H1 (cell line): ENCODE measurements around the gene PTS. TPM values are rescaled to one million over a fixed set of nuclear protein-coding genes. Genes with fewer than 3 reads are reported as not detected.

Source experiments
- CTCF ChIA-PET: fragments of 300-600 bp; sonication (Branson Sonifier 250); formaldehyde crosslinking; loops from one replicate; lab custom pipeline; 2021; ENCODE audit not compliant: partially characterized antibody; lab: Charles Lee
- POLR2A ChIA-PET: fragments of 300-600 bp; sonication (Branson Sonifier 250); formaldehyde crosslinking; loops from one replicate; lab custom pipeline; 2021; ENCODE audit warnings: inconsistent platforms; ENCODE audit not compliant: partially characterized antibody; lab: Charles Lee
- DNase-seq, 2 experiments: peaks; one replicate each; pipeline versions ENCODE4 v3.0.0 to v3.0.0-alpha.2; 2010 to 2022; ENCODE audit warnings: low spot score in 2 of 2, low read depth in 1 of 2, mixed read lengths in 1 of 2
- FAIRE-seq: peaks from 2 replicates; lab custom pipeline; 2011; peaks lifted over from hg19 to GRCh38; lab: Jason Lieb, UNC
- H2AFZ ChIP-seq: 2 replicates; pipeline ENCODE4 v1.8.1; 2012; ENCODE audit warnings: low read length, inconsistent platforms
- H2AK5ac ChIP-seq: 2 replicates; pipeline ENCODE4 v1.6.1; 2013; ENCODE audit warnings: low read depth, low read length
- H2BK120ac ChIP-seq: replicated peaks from 2 replicates; pipeline ENCODE3; 2013; ENCODE audit warnings: low read depth, low read length, inconsistent platforms
- H2BK12ac ChIP-seq: 2 replicates; pipeline ENCODE4 v1.6.1; 2013; ENCODE audit warnings: low read depth, low read length
- H2BK15ac ChIP-seq: 2 replicates; pipeline ENCODE4 v1.6.1; 2013; ENCODE audit warnings: low read length
- H2BK20ac ChIP-seq: 2 replicates; pipeline ENCODE4 v1.6.1; 2013; ENCODE audit warnings: low read length
- H2BK5ac ChIP-seq: 2 replicates; pipeline ENCODE4 v1.6.1; 2013; ENCODE audit warnings: low read depth, low read length
- H3K14ac ChIP-seq: 2 replicates; pipeline ENCODE4 v1.6.1; 2013; ENCODE audit warnings: inconsistent platforms; ENCODE audit not compliant: insufficient read length
- H3K18ac ChIP-seq: 2 replicates; pipeline ENCODE4 v1.6.1; 2013; ENCODE audit warnings: low read length; ENCODE audit errors: extremely low read depth
- H3K23ac ChIP-seq: 2 replicates; pipeline ENCODE4 v1.6.1; 2013; ENCODE audit warnings: inconsistent platforms; ENCODE audit not compliant: insufficient read length
- H3K23me2 ChIP-seq: 2 replicates; pipeline ENCODE4 v1.6.1; 2013; ENCODE audit warnings: low read depth, low read length
- H3K27ac ChIP-seq: 2 replicates; pipeline ENCODE4 v1.6.1; 2011; ENCODE audit warnings: low read depth, low read length, inconsistent platforms
- H3K27me3 ChIP-seq, 4 experiments: replicated peaks in 1 of 4; 1 replicate in 1 of 4; 2 replicates in 3 of 4; pipeline versions ENCODE4 v1.6.1 to v1.8.1; 2011 to 2013; ENCODE audit warnings: low read length in 3 of 4, mild to moderate bottlenecking in 3 of 4, inconsistent platforms in 2 of 4, mixed read lengths in 2 of 4, moderate library complexity in 1 of 4; ENCODE audit not compliant: control insufficient read depth in 3 of 4, insufficient read depth in 3 of 4; ENCODE audit errors: extremely low read depth in 1 of 4
- H3K36me3 ChIP-seq, 4 experiments: 2 replicates each; pipeline versions ENCODE4 v1.6.1 to v1.8.1; 2011 to 2013; ENCODE audit warnings: mild to moderate bottlenecking in 4 of 4, low read length in 3 of 4, moderate library complexity in 2 of 4, control low read depth in 1 of 4, inconsistent platforms in 1 of 4; ENCODE audit not compliant: insufficient read depth in 4 of 4, control insufficient read depth in 2 of 4
- H3K4ac ChIP-seq: replicated peaks from 2 replicates; pipeline ENCODE3; 2013; ENCODE audit warnings: low read length, low read depth, mixed read lengths, inconsistent platforms; ENCODE audit not compliant: insufficient read length
- H3K4me1 ChIP-seq, 4 experiments: replicated peaks in 1 of 4; 1 replicate in 1 of 4; 2 replicates in 3 of 4; pipeline versions ENCODE4 v1.6.1 to v1.8.1; 2011 to 2013; ENCODE audit warnings: low read length in 3 of 4, inconsistent platforms in 2 of 4, mixed read lengths in 1 of 4; ENCODE audit not compliant: insufficient read depth in 4 of 4, control insufficient read depth in 3 of 4
- H3K4me2 ChIP-seq, 2 experiments: 2 replicates each; pipeline versions ENCODE4 v1.6.1 to v1.8.1; 2011 to 2013; ENCODE audit warnings: low read depth in 2 of 2, low read length in 2 of 2, control low read depth in 1 of 2, inconsistent platforms in 1 of 2, mild to moderate bottlenecking in 1 of 2; ENCODE audit not compliant: insufficient read depth in 1 of 2
- H3K4me3 ChIP-seq, 4 experiments: fragments of 200-600, 300-600 bp in 1 of 4; sonication (generic), shearing (Covaris generic), sonication (Bioruptor Twin) in 1 of 4; 2 replicates each; pipeline versions ENCODE4 v1.5.1 to v1.8.1; 2011 to 2016; ENCODE audit warnings: low read length in 4 of 4, low read depth in 3 of 4, control low read depth in 2 of 4, inconsistent platforms in 2 of 4, mild to moderate bottlenecking in 2 of 4, mixed read lengths in 1 of 4, moderate library complexity in 1 of 4; ENCODE audit not compliant: insufficient read depth in 2 of 4; ENCODE audit errors: extremely low read depth in 1 of 4
- H3K56ac ChIP-seq: replicated peaks from 2 replicates; pipeline ENCODE3; 2013; ENCODE audit warnings: low read depth, mild to moderate bottlenecking, mixed read lengths, low read length, inconsistent platforms; ENCODE audit not compliant: insufficient read length
- H3K79me1 ChIP-seq: 2 replicates; pipeline ENCODE4 v1.6.1; 2013; ENCODE audit warnings: low read depth, low read length, control low read depth
- H3K79me2 ChIP-seq, 2 experiments: 2 replicates each; pipeline versions ENCODE4 v1.6.1 to v1.8.1; 2012 to 2013; ENCODE audit warnings: low read length in 2 of 2, mild to moderate bottlenecking in 2 of 2, inconsistent platforms in 1 of 2; ENCODE audit not compliant: insufficient read depth in 2 of 2, control insufficient read depth in 1 of 2
- H3K9ac ChIP-seq, 4 experiments: replicated peaks in 1 of 4; 1 replicate in 1 of 4; 2 replicates in 3 of 4; pipeline versions ENCODE4 v1.6.1 to v1.8.1; 2011 to 2013; ENCODE audit warnings: low read depth in 3 of 4, low read length in 3 of 4, control low read depth in 2 of 4, mild to moderate bottlenecking in 2 of 4, moderate library complexity in 2 of 4, inconsistent platforms in 1 of 4; ENCODE audit errors: extremely low read depth in 1 of 4
- H3K9me3 ChIP-seq, 2 experiments: 2 replicates each; pipeline versions ENCODE4 v1.6.1 to v1.8.1; 2012 to 2013; ENCODE audit warnings: mild to moderate bottlenecking in 2 of 2, moderate library complexity in 2 of 2, control low read depth in 1 of 2, inconsistent platforms in 1 of 2, low read depth in 1 of 2, low read length in 1 of 2, mixed read lengths in 1 of 2; ENCODE audit not compliant: insufficient read depth in 2 of 2
- H4K20me1 ChIP-seq, 2 experiments: replicated peaks in 1 of 2; 2 replicates each; pipeline versions ENCODE3 to v1.8.1; 2011 to 2013; ENCODE audit warnings: inconsistent platforms in 2 of 2, low read length in 2 of 2, mild to moderate bottlenecking in 1 of 2; ENCODE audit not compliant: insufficient read depth in 2 of 2, control insufficient read depth in 1 of 2
- H4K5ac ChIP-seq: 2 replicates; pipeline ENCODE4 v1.6.1; 2013; ENCODE audit warnings: low read length, low read depth, mixed read lengths, inconsistent platforms; ENCODE audit not compliant: insufficient read length
- H4K8ac ChIP-seq: 2 replicates; pipeline ENCODE4 v1.8.0; 2013; ENCODE audit warnings: mild to moderate bottlenecking, moderate library complexity, low read length, inconsistent platforms; ENCODE audit not compliant: insufficient read depth; ENCODE audit errors: extremely low read depth
- H4K91ac ChIP-seq: replicated peaks from 2 replicates; pipeline ENCODE3; 2013; ENCODE audit warnings: low read length, mixed read lengths, inconsistent platforms; ENCODE audit not compliant: insufficient read length
- EZH2 ChIP-seq: fragments of 200-600 bp; sonication (generic); IDR thresholded peaks from 2 replicates; pipeline ENCODE4 v1.7.1; 2012; ENCODE audit warnings: low read depth, mild to moderate bottlenecking, moderate library complexity, low read length, inconsistent platforms; ENCODE audit not compliant: severe bottlenecking
- GTF2F1 ChIP-seq: IDR thresholded peaks from 2 replicates; pipeline ENCODE4 v1.6.1; 2012; ENCODE audit warnings: low read depth, low read length, improper control_type of control experiment, borderline replicate concordance
- KDM4A ChIP-seq: IDR thresholded peaks from one replicate; pipeline ENCODE4 v1.7.1; 2012; ENCODE audit warnings: low read depth, mild to moderate bottlenecking, moderate library complexity, low read length, inconsistent platforms; ENCODE audit not compliant: severe bottlenecking
- NRF1 ChIP-seq: IDR thresholded peaks from 2 replicates; pipeline ENCODE4 v1.6.1; 2011; ENCODE audit warnings: mild to moderate bottlenecking, low read depth, low read length, improper control_type of control experiment
- RFX5 ChIP-seq: IDR thresholded peaks from 2 replicates; pipeline ENCODE4 v1.6.1; 2011; ENCODE audit warnings: low read depth, low read length, improper control_type of control experiment, borderline replicate concordance
- SUZ12 ChIP-seq: fragments of 200-600 bp; sonication (generic); IDR thresholded peaks from 2 replicates; pipeline ENCODE4 v1.6.1; 2012; ENCODE audit warnings: mild to moderate bottlenecking, inconsistent platforms, low read length, moderate library complexity, mixed read lengths
- TAF1 ChIP-seq: IDR thresholded peaks from 2 replicates; pipeline ENCODE4 v1.6.1; 2011; ENCODE audit warnings: mild to moderate bottlenecking, low read depth, low read length
- TAF7 ChIP-seq: optimal IDR thresholded peaks from 2 replicates; pipeline ENCODE3; 2011; ENCODE audit warnings: low read depth, mild to moderate bottlenecking, inconsistent platforms, low read length, moderate library complexity, borderline replicate concordance
- TEAD4 ChIP-seq: IDR thresholded peaks from 2 replicates; pipeline ENCODE4 v1.6.1; 2012; ENCODE audit warnings: low read depth, low read length, inconsistent platforms, mixed read lengths
- WGBS, 2 experiments: shearing (Covaris generic) in 1 of 2; methylation state at CpG; one replicate each; pipeline versions ENCODE4 v1.1.6 to v1.1.7; 2013 to 2015; ENCODE audit warnings: low lambda C conversion rate in 2 of 2, mixed read lengths in 2 of 2, inconsistent platforms in 1 of 2, low coverage in 1 of 2, missing lambda C conversion rate in 1 of 2; ENCODE audit not compliant: insufficient replicate concordance in 2 of 2, insufficient coverage in 1 of 2, insufficient read length in 1 of 2; ENCODE audit errors: extremely low coverage in 1 of 2, missing lambda C conversion rate in 1 of 2; 5-methylcytosine and 5-hydroxymethylcytosine counted together
- polyA plus RNA-seq, 7 experiments: library from polyadenylated mRNA; depleted of rRNA in 3 of 7; stranded (reverse) in 5 of 7; unstranded in 2 of 7; fragments of >200 nt in 5 of 7; fragments of 200-250 nt in 2 of 7; gene quantifications; 1 replicate in 5 of 7; 2 replicates in 1 of 7; 4 replicates in 1 of 7; pipeline versions ENCODE4 v1.2.1 to v1.2.3, GENCODE V29; 2011 to 2013; ENCODE audit warnings: missing spikeins in 2 of 7, mixed read lengths in 2 of 7
- total RNA-seq: library from RNA; stranded (reverse); fragmentation: NEBNext Ultra II Directional; extraction: Animal tissue kit (Norgen Biotek cat#: 25700); gene quantifications from 2 replicates; pipeline ENCODE4 v1.2.1, GENCODE V29; 2021
- TF ChIP-seq, protein P1 (sequence below): IDR thresholded peaks from 2 replicates; pipeline ENCODE4 v1.6.1; 2011; ENCODE audit warnings: low read length, improper control_type of control experiment
- TF ChIP-seq, protein P2 (sequence below): IDR thresholded peaks from 2 replicates; pipeline ENCODE4 v1.6.1; 2012; ENCODE audit warnings: inconsistent platforms

PTS gene
- total and polyA plus RNA-seq, 2 of the 8 experiments (the other 6 are each of a cell fraction or from before 2014, with no cell fraction given), result 18.3 to 25.9 TPM

DNA sequence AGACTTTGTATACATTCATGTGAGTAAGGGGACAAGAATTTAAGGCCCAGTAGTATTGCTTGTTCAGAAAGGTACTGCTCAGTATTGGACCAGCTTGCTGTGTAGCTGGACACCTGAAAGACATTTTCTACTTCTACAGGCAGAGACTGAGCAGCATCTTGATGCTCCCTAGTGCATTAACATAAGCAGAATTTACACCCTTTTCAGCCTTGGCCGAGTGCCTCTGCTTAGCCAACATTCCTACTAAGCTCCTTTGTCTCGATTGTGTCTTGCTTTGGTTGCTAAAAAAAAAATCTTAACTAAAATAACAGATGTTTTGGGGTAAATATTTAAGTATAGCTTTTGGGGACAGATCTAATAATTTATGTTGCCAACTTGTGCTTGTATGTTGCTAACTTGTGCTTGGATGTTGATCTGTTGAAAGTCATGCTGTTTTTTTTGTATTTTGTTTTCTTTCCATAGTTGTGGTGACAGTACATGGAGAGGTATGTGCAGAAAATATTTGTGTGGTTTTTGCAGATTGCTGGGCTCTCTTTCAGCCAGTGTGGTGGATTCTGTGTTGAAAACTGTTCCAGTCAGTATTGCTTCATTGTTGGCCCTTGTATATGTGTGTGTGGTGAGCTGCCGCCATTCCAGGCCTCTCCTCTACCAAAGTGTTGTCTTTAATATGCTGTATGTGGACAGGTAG is 3.7 kb downstream of the PTS start:
- Histone ChIP-seq H2BK12ac (no peak overlapping the region), H3K4me1 (no peaks in the 10 kb centered on the region; a peak in 1 of 7 replicates), H3K36me3 (peaks cover 0 to 37% (median 9%) of the 10 kb centered on the region in 4 experiments; a peak in 5 of 8 replicates), H3K79me2 (peaks cover 0 to 22% of the 10 kb centered on the region in 2 experiments; a peak in 2 of 4 replicates), H2BK120ac (no peak overlapping the region), H3K4me3 (no peak overlapping the region), H3K27me3 (no peaks in the 10 kb centered on the region), H2AFZ (no peak overlapping the region), H3K4ac (no peak overlapping the region), H3K9ac (no peak overlapping the region), H3K14ac (no peak overlapping the region), H4K8ac (no peak overlapping the region), H3K27ac (no peak overlapping the region), H4K20me1 (no peaks in the 10 kb centered on the region), H4K91ac (no peak overlapping the region), H3K23me2 (peaks cover 8% of the 10 kb centered on the region), H2BK5ac (no peak overlapping the region), H3K56ac (no peak overlapping the region), H3K18ac (no peak overlapping the region), H2BK15ac (no peak overlapping the region), H2AK5ac (no peak overlapping the region), H4K5ac (no peak overlapping the region), H3K79me1 (no peaks in the 10 kb centered on the region; the same call in 1 of the 2 replicates), H3K23ac (no peak overlapping the region), H2BK20ac (no peak overlapping the region), H3K9me3 (no peaks in the 10 kb centered on the region), H3K4me2 (no peak overlapping the region)
- POLR2A ChIA-PET, result no interaction called here
- CTCF ChIA-PET, result interaction anchor here (1.3 to 2.7 kb wide), 2 partner anchors 11 to 22 kb away, joined by 3 to 13 read pairs; no protein-coding TSS in a partner anchor
- FAIRE-seq (no peak), DNase-seq (no peak)
- WGBS, 2 experiments, result 65% methylated on average over 3 of the region's 3 CpGs; no CpG with 5 or more reads in 1 of the 2 experiments
- TF ChIP-seq, protein P1, sequence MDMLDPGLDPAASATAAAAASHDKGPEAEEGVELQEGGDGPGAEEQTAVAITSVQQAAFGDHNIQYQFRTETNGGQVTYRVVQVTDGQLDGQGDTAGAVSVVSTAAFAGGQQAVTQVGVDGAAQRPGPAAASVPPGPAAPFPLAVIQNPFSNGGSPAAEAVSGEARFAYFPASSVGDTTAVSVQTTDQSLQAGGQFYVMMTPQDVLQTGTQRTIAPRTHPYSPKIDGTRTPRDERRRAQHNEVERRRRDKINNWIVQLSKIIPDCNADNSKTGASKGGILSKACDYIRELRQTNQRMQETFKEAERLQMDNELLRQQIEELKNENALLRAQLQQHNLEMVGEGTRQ, result no peak
- TF ChIP-seq TAF1 (no peak), GTF2F1 (no peak), TEAD4 (no peak), NRF1 (no peak), TAF7 (no peak), SUZ12 (no peak), KDM4A (no peak), RFX5 (no peak), EZH2 (no peak)
- TF ChIP-seq, protein P2, sequence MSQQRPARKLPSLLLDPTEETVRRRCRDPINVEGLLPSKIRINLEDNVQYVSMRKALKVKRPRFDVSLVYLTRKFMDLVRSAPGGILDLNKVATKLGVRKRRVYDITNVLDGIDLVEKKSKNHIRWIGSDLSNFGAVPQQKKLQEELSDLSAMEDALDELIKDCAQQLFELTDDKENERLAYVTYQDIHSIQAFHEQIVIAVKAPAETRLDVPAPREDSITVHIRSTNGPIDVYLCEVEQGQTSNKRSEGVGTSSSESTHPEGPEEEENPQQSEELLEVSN, result no peak
